ENCODE data around the gene CEMIP2. TPM values are rescaled to one million over a fixed set of nuclear protein-coding genes. Genes with fewer than 3 reads are reported as not detected.

Gene CEMIP2
- total and polyA plus RNA-seq, 7 donors, result 17.9 to 90.4 (median 28.8) TPM

DNA sequence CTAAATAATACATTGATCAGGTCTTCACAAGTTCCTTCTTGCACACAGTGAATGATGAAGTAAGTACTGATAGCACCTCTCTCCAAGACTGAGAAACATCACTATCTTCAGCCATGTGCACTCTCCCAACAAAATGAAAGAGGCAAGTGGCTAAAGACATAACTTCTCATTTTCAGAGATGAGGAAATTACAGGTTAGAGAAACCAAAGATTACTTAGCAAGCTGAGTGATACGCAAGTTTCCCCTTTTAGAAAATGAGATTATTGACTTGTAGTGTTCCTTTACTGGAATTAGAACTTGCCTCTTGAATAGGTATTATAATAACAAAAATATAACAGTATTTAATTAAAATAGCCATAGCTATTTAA lies 21.6 kb downstream of the CEMIP2 start:
- no peak overlapping the region for H3K27ac ChIP-seq
- H3K9me3 ChIP-seq, result no peaks in the 10 kb centered on the region
- H3K36me3 ChIP-seq, result peaks cover 0 to 36% (median 0%) of the 10 kb centered on the region in 4 donors
- intact Hi-C loops (cut with DNase I), result no loop called here
- WGBS, 2 donors, result 88 to 94% methylated on average over 1 of the region's 1 CpG
- TF ChIP-seq POLR2AphosphoS5 (IDR thresholded peaks at IDR 0.05), result no peak
- TF ChIP-seq, protein P1, sequence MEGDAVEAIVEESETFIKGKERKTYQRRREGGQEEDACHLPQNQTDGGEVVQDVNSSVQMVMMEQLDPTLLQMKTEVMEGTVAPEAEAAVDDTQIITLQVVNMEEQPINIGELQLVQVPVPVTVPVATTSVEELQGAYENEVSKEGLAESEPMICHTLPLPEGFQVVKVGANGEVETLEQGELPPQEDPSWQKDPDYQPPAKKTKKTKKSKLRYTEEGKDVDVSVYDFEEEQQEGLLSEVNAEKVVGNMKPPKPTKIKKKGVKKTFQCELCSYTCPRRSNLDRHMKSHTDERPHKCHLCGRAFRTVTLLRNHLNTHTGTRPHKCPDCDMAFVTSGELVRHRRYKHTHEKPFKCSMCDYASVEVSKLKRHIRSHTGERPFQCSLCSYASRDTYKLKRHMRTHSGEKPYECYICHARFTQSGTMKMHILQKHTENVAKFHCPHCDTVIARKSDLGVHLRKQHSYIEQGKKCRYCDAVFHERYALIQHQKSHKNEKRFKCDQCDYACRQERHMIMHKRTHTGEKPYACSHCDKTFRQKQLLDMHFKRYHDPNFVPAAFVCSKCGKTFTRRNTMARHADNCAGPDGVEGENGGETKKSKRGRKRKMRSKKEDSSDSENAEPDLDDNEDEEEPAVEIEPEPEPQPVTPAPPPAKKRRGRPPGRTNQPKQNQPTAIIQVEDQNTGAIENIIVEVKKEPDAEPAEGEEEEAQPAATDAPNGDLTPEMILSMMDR (IDR thresholded peaks at IDR 0.05), result no peak
- no peak overlapping the region for H3K4me3 ChIP-seq
- no peak for DNase-seq
- H3K27me3 ChIP-seq, result no peaks in the 10 kb centered on the region
- no peaks in the 10 kb centered on the region for H3K4me1 ChIP-seq

GRCh38 chr9:71746023-71746757 lies 22.1 kb downstream of the CEMIP2 start:
- DNase-seq, result no peak
- intact Hi-C loops (cut with DNase I), result no loop called here
- 94 to 98% methylated on average over 6 of the region's 6 CpGs for WGBS, 2 donors
- Histone ChIP-seq H3K9me3 (no peaks in the 10 kb centered on the region), H3K36me3 (peaks cover 0 to 36% (median 0%) of the 10 kb centered on the region in 4 donors), H3K4me3 (no peak overlapping the region), H3K27ac (no peak overlapping the region), H3K4me1 (no peaks in the 10 kb centered on the region), H3K27me3 (no peaks in the 10 kb centered on the region)
- TF ChIP-seq, protein P1 (IDR thresholded peaks at IDR 0.05), result no peak
- TF ChIP-seq EP300 (IDR thresholded peaks at IDR 0.05), result no peak
- no peak for TF ChIP-seq POLR2A (IDR thresholded peaks at IDR 0.05)
- TF ChIP-seq POLR2AphosphoS5 (IDR thresholded peaks at IDR 0.05), result no peak

GRCh38 chr9:71744754-71745521 lies 23.4 kb downstream of the CEMIP2 start:
- intact Hi-C loops (cut with DNase I), result no loop called here
- DNase-seq, result no peak
- Histone ChIP-seq H3K4me3 (no peak overlapping the region), H3K36me3 (peaks cover 0 to 36% (median 0%) of the 10 kb centered on the region in 4 donors), H3K9me3 (no peaks in the 10 kb centered on the region), H3K4me1 (no peaks in the 10 kb centered on the region), H3K27ac (no peak overlapping the region), H3K27me3 (no peaks in the 10 kb centered on the region)
- TF ChIP-seq POLR2AphosphoS5 (IDR thresholded peaks at IDR 0.05) (no peak), EP300 (IDR thresholded peaks at IDR 0.05) (no peak), POLR2A (IDR thresholded peaks at IDR 0.05) (no peak)
- TF ChIP-seq, protein P1 (IDR thresholded peaks at IDR 0.05), result no peak
- WGBS, 2 donors, result 94 to 96% methylated on average over 16 of the region's 16 CpGs

GRCh38 chr9:71743882-71744281 lies 24.4 kb downstream of the CEMIP2 start:
- intact Hi-C loops (cut with DNase I), result no loop called here
- TF ChIP-seq, protein P1 (IDR thresholded peaks at IDR 0.05), result no peak
- TF ChIP-seq POLR2A (IDR thresholded peaks at IDR 0.05), result no peak
- no peak for TF ChIP-seq POLR2AphosphoS5 (IDR thresholded peaks at IDR 0.05)
- TF ChIP-seq EP300 (IDR thresholded peaks at IDR 0.05), result no peak
- H3K27ac ChIP-seq, result no peak overlapping the region
- H3K36me3 ChIP-seq, result peaks cover 0 to 26% (median 0%) of the 10 kb centered on the region in 4 donors
- 69 to 87% methylated on average over 5 of the region's 5 CpGs for WGBS, 2 donors
- no peak for DNase-seq
- H3K27me3 ChIP-seq, result no peaks in the 10 kb centered on the region
- no peaks in the 10 kb centered on the region for H3K4me1 ChIP-seq
- H3K4me3 ChIP-seq, result no peak overlapping the region
- no peaks in the 10 kb centered on the region for H3K9me3 ChIP-seq

All from sigmoid colon (tissue), 7 donors.